H9 (cell line): ENCODE data around the gene KLK7. TPM values are rescaled to one million over a fixed set of nuclear protein-coding genes. Genes with fewer than 3 reads are reported as not detected.

Source experiments
- DNase-seq: peaks from one replicate; pipeline ENCODE4 v3.0.0-alpha.2; 2017
- H2AFZ ChIP-seq: one replicate; pipeline ENCODE4 v1.6.1; 2013; ENCODE audit warnings: mild to moderate bottlenecking, low read length, control low read depth, moderate library complexity
- H2AK5ac ChIP-seq: 2 replicates; pipeline ENCODE4 v1.6.1; 2013; ENCODE audit warnings: low read length, control low read depth, mixed read lengths; ENCODE audit not compliant: insufficient read length
- H2BK120ac ChIP-seq: one replicate; pipeline ENCODE4 v1.6.1; 2013; ENCODE audit warnings: low read depth, mild to moderate bottlenecking, low read length, control low read depth, inconsistent platforms; ENCODE audit not compliant: poor library complexity, severe bottlenecking
- H2BK12ac ChIP-seq: 2 replicates; pipeline ENCODE4 v1.6.1; 2013; ENCODE audit warnings: low read length, control low read depth, mixed read lengths, low read depth; ENCODE audit not compliant: insufficient read length
- H2BK15ac ChIP-seq: 2 replicates; pipeline ENCODE4 v1.6.1; 2013; ENCODE audit warnings: low read depth, low read length, control low read depth
- H2BK20ac ChIP-seq: one replicate; pipeline ENCODE4 v1.6.1; 2013; ENCODE audit warnings: low read depth, mild to moderate bottlenecking, low read length, control low read depth, inconsistent platforms; ENCODE audit not compliant: poor library complexity, severe bottlenecking
- H2BK5ac ChIP-seq: 2 replicates; pipeline ENCODE4 v1.6.1; 2013; ENCODE audit warnings: low read length, control low read depth, mixed read lengths; ENCODE audit not compliant: insufficient read length
- H3K14ac ChIP-seq: 2 replicates; pipeline ENCODE4 v1.6.1; 2013; ENCODE audit warnings: low read length, control low read depth; ENCODE audit not compliant: insufficient read depth
- H3K18ac ChIP-seq: 2 replicates; pipeline ENCODE4 v1.6.1; 2013; ENCODE audit warnings: low read depth, mild to moderate bottlenecking, mixed read lengths, low read length, control low read depth; ENCODE audit not compliant: insufficient read length
- H3K23ac ChIP-seq: 2 replicates; pipeline ENCODE4 v1.6.1; 2013; ENCODE audit warnings: low read length, control low read depth, mixed read lengths, low read depth; ENCODE audit not compliant: insufficient read length
- H3K23me2 ChIP-seq: 2 replicates; pipeline ENCODE4 v1.6.1; 2013; ENCODE audit warnings: low read depth, mild to moderate bottlenecking, mixed read lengths, low read length, control low read depth; ENCODE audit not compliant: insufficient read length, poor library complexity, severe bottlenecking
- H3K27ac ChIP-seq: 2 replicates; pipeline ENCODE4 v1.5.1; 2013; ENCODE audit warnings: low read length, control low read depth, mixed read lengths, low read depth; ENCODE audit not compliant: insufficient read length
- H3K27me3 ChIP-seq: 2 replicates; pipeline ENCODE4 v1.6.1; 2013; ENCODE audit warnings: low read length, control low read depth, inconsistent platforms; ENCODE audit not compliant: insufficient read depth
- H3K4ac ChIP-seq: 2 replicates; pipeline ENCODE4 v1.6.1; 2013; ENCODE audit warnings: low read depth, mild to moderate bottlenecking, control low read depth, inconsistent platforms, low read length, moderate library complexity
- H3K4me1 ChIP-seq: 2 replicates; pipeline ENCODE4 v1.6.1; 2013; ENCODE audit warnings: low read length, control low read depth, inconsistent platforms; ENCODE audit not compliant: insufficient read depth
- H3K4me2 ChIP-seq: 2 replicates; pipeline ENCODE4 v1.6.1; 2013; ENCODE audit warnings: low read length, control low read depth, mixed read lengths; ENCODE audit not compliant: insufficient read length, insufficient read depth
- H3K56ac ChIP-seq: 2 replicates; pipeline ENCODE4 v1.6.1; 2013; ENCODE audit warnings: low read depth, mild to moderate bottlenecking, mixed read lengths, low read length, control low read depth; ENCODE audit not compliant: insufficient read length
- H3K79me1 ChIP-seq: 2 replicates; pipeline ENCODE4 v1.6.1; 2013; ENCODE audit warnings: low read depth, mild to moderate bottlenecking, moderate library complexity, low read length, control low read depth, inconsistent platforms; ENCODE audit not compliant: insufficient read depth, poor library complexity, severe bottlenecking
- H3K79me2 ChIP-seq: 2 replicates; pipeline ENCODE4 v1.6.1; 2013; ENCODE audit warnings: low read length, control low read depth, inconsistent platforms; ENCODE audit not compliant: insufficient read depth
- H3K9ac ChIP-seq: 2 replicates; pipeline ENCODE4 v1.6.1; 2013; ENCODE audit warnings: low read length, control low read depth, mixed read lengths; ENCODE audit not compliant: insufficient read length; ENCODE audit errors: extremely low read depth
- H3K9me3 ChIP-seq: one replicate; pipeline ENCODE4 v1.6.1; 2013; ENCODE audit warnings: low read depth, low read length, inconsistent platforms; ENCODE audit not compliant: control insufficient read depth
- H3T11ph ChIP-seq: one replicate; pipeline ENCODE4 v1.6.1; 2013; ENCODE audit warnings: mild to moderate bottlenecking, low read length, control low read depth, inconsistent platforms
- H4K20me1 ChIP-seq: one replicate; pipeline ENCODE4 v1.6.1; 2013; ENCODE audit not compliant: control insufficient read depth, insufficient read length, insufficient read depth
- H4K5ac ChIP-seq: 2 replicates; pipeline ENCODE4 v1.6.1; 2013; ENCODE audit warnings: low read depth, mild to moderate bottlenecking, mixed read lengths, low read length, control low read depth; ENCODE audit not compliant: insufficient read length
- H4K8ac ChIP-seq: replicated peaks from 2 replicates; pipeline ENCODE4 v1.6.1; 2013; ENCODE audit warnings: low read length, control low read depth, mixed read lengths, low read depth; ENCODE audit not compliant: insufficient read length
- H4K91ac ChIP-seq: 2 replicates; pipeline ENCODE4 v1.6.1; 2013; ENCODE audit warnings: low read depth, mild to moderate bottlenecking, moderate library complexity, mixed read lengths, low read length, control low read depth; ENCODE audit not compliant: insufficient read length
- H3K27ac Mint-ChIP-seq, 3 experiments: 2 replicates in 2 of 3; 3 replicates in 1 of 3; pipeline ENCODE4 v1.8.0; 2020 to 2021; ENCODE audit warnings: mixed read lengths in 3 of 3, mild to moderate bottlenecking in 1 of 3, moderate library complexity in 1 of 3
- H3K27me3 Mint-ChIP-seq: 2 replicates; pipeline ENCODE4 v1.8.0; 2021; ENCODE audit warnings: low read depth, mild to moderate bottlenecking, moderate library complexity, mixed read lengths
- H3K36me3 Mint-ChIP-seq, 3 experiments: 2 replicates in 2 of 3; 3 replicates in 1 of 3; pipeline ENCODE4 v1.8.0; 2020 to 2021; ENCODE audit warnings: low read depth in 3 of 3, mixed read lengths in 3 of 3; ENCODE audit not compliant: insufficient read depth in 1 of 3
- H3K4me1 Mint-ChIP-seq, 2 experiments: 2 replicates each; pipeline ENCODE4 v1.8.0; 2020; ENCODE audit warnings: mixed read lengths in 2 of 2
- H3K4me3 Mint-ChIP-seq, 2 experiments: 2 replicates in 1 of 2; 3 replicates in 1 of 2; pipeline ENCODE4 v1.8.0; 2020 to 2021; ENCODE audit warnings: mild to moderate bottlenecking in 2 of 2, mixed read lengths in 2 of 2, moderate library complexity in 1 of 2
- H3K9me3 Mint-ChIP-seq, 2 experiments: 2 replicates in 1 of 2; 3 replicates in 1 of 2; pipeline ENCODE4 v1.8.0; 2020; ENCODE audit warnings: mild to moderate bottlenecking in 2 of 2, mixed read lengths in 2 of 2, moderate library complexity in 1 of 2
- WGBS: extraction: QIAGEN DNeasy Blood & Tissue Kit; methylation state at CpG from one replicate; pipeline ENCODE4 v1.1.7; 2013; ENCODE audit warnings: missing lambda C conversion rate, low lambda C conversion rate, mixed read lengths; ENCODE audit not compliant: insufficient read length; ENCODE audit errors: extremely low coverage; 5-methylcytosine and 5-hydroxymethylcytosine counted together
- total RNA-seq: library from RNA; stranded (reverse); gene quantifications from 2 replicates; pipeline ENCODE4 v1.2.1, GENCODE V29; 2021
- TF ChIP-seq, protein P1 (sequence below): fragments of 200-600 bp; sonication (generic); conservative IDR thresholded peaks from 3 replicates; pipeline ENCODE4 v1.8.0; 2021; ENCODE audit warnings: antibody characterized with exemption, mild to moderate bottlenecking

Gene KLK7
- total RNA-seq, 1 experiment from 2014 or later: 0.52 TPM

DNA sequence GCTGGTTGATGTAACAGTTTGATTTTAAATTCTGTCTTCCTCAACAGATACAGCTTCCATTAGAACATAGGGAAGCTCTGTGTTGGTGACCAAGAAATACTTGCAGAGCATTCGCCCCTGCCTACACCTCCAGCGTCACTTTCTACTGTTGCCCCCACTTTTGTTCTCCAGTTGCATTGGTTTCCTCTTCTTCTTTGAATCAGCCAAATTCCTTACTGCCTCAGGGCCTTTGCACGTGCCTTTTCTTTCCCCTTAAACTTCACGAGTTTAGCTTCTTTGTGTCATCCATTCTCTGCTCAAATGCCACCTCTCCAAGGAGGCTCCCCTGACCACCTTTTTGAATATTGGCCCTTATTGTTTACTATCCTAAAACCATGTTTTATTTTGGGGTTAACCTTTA lies 36.6 kb downstream of the KLK7 start:
- Histone ChIP-seq H4K20me1 (no peaks in the 10 kb centered on the region), H4K5ac (no peak overlapping the region), H2AK5ac (no peak overlapping the region), H3K23ac (no peak overlapping the region), H3K9me3 (no peaks in the 10 kb centered on the region), H2BK120ac (no peak overlapping the region), H3T11ph (no peak overlapping the region), H2AFZ (no peak overlapping the region), H4K8ac (no peak overlapping the region), H3K18ac (no peak overlapping the region), H2BK15ac (no peak overlapping the region), H3K4me2 (no peak overlapping the region), H3K9ac (no peak overlapping the region), H3K27me3 (no peaks in the 10 kb centered on the region), H2BK20ac (no peak overlapping the region), H3K79me1 (no peaks in the 10 kb centered on the region), H2BK12ac (no peak overlapping the region), H3K4ac (no peak overlapping the region), H3K23me2 (no peaks in the 10 kb centered on the region), H3K27ac (no peak overlapping the region), H3K4me1 (peaks cover 3% of the 10 kb centered on the region; the same call in 1 of the 2 replicates), H3K79me2 (no peaks in the 10 kb centered on the region), H2BK5ac (no peak overlapping the region), H3K14ac (no peak overlapping the region), H4K91ac (no peak overlapping the region), H3K56ac (no peak overlapping the region)
- Mint-ChIP-seq H3K9me3 (peaks cover 2% of the 10 kb centered on the region in 2 experiments; a peak in 3 of 5 replicates), H3K27me3 (peaks cover 44% of the 10 kb centered on the region), H3K4me3 (no peak overlapping the region), H3K27ac (no peak overlapping the region), H3K36me3 (no peaks in the 10 kb centered on the region), H3K4me1 (peaks cover 2 to 7% of the 10 kb centered on the region in 2 experiments; a peak in 2 of 4 replicates)
- no peak for DNase-seq
- WGBS: no CpG with 5 or more reads among the region's 4 CpGs
- TF ChIP-seq, protein P1, sequence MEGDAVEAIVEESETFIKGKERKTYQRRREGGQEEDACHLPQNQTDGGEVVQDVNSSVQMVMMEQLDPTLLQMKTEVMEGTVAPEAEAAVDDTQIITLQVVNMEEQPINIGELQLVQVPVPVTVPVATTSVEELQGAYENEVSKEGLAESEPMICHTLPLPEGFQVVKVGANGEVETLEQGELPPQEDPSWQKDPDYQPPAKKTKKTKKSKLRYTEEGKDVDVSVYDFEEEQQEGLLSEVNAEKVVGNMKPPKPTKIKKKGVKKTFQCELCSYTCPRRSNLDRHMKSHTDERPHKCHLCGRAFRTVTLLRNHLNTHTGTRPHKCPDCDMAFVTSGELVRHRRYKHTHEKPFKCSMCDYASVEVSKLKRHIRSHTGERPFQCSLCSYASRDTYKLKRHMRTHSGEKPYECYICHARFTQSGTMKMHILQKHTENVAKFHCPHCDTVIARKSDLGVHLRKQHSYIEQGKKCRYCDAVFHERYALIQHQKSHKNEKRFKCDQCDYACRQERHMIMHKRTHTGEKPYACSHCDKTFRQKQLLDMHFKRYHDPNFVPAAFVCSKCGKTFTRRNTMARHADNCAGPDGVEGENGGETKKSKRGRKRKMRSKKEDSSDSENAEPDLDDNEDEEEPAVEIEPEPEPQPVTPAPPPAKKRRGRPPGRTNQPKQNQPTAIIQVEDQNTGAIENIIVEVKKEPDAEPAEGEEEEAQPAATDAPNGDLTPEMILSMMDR: no peak
